Measurements from ENCODE around the gene NT5C3B.

Gene NT5C3B

GRCh38 chr17:41806685-41807445, 29.2 kb downstream of the NT5C3B start:
- DNase-seq = no peak

- no peak for DNase-seq
These were observed 32.7 kb downstream of the NT5C3B start for GRCh38 chr17:41803049-41804020.

- peak; percentile 41 for DNase-seq
These were observed 34.4 kb downstream of the NT5C3B start for GRCh38 chr17:41801374-41802271.

GRCh38 chr17:41800601-41801373, 35.2 kb downstream of the NT5C3B start:
- DNase-seq = no peak

- DNase-seq = no peak
These were observed 36.7 kb downstream of the NT5C3B start for GRCh38 chr17:41799366-41799765.

- no peak for DNase-seq
These were observed 38.7 kb downstream of the NT5C3B start for GRCh38 chr17:41797377-41797776.

GRCh38 chr17:41796121-41796895, 39.7 kb downstream of the NT5C3B start:
- no peak for DNase-seq

- no peak for DNase-seq
These were observed 41.5 kb downstream of the NT5C3B start for GRCh38 chr17:41794540-41794975.

- DNase-seq = no peak
These were observed 42.1 kb downstream of the NT5C3B start for GRCh38 chr17:41793784-41794539.

- DNase-seq = no peak
These were observed 42.9 kb downstream of the NT5C3B start for GRCh38 chr17:41792845-41793783.

- no peak for DNase-seq
These were observed 49.0 kb downstream of the NT5C3B start for GRCh38 chr17:41787021-41787418.

- peak; percentile 97 for DNase-seq
These were observed 49.6 kb downstream of the NT5C3B start, which contains the start of gene JUP for GRCh38 chr17:41786227-41787020. JUP (minus strand) TSS chr17:41786711; CDS start chr17:41771854, 14,857 bp downstream.

GRCh38 chr17:41785859-41786226, 50.2 kb downstream of the NT5C3B start:
- DNase-seq = peak; percentile 30

- DNase-seq = no peak
These were observed 50.8 kb downstream of the NT5C3B start for GRCh38 chr17:41785091-41785858.

- no peak for DNase-seq
These were observed 51.8 kb downstream of the NT5C3B start for GRCh38 chr17:41784207-41784744.

- no peak for DNase-seq
These were observed 53.9 kb downstream of the NT5C3B start for GRCh38 chr17:41782142-41782541.

All from NCI-H1105 (cell line).